ENCODE results near the gene C2CD5. TPM values are rescaled to one million over a fixed set of nuclear protein-coding genes. Genes with fewer than 3 reads are reported as not detected.

The C2CD5 gene
- polyA plus RNA-seq, 1 of the 3 experiments (the other 2 are of a cell fraction): 9.2 TPM

DNA sequence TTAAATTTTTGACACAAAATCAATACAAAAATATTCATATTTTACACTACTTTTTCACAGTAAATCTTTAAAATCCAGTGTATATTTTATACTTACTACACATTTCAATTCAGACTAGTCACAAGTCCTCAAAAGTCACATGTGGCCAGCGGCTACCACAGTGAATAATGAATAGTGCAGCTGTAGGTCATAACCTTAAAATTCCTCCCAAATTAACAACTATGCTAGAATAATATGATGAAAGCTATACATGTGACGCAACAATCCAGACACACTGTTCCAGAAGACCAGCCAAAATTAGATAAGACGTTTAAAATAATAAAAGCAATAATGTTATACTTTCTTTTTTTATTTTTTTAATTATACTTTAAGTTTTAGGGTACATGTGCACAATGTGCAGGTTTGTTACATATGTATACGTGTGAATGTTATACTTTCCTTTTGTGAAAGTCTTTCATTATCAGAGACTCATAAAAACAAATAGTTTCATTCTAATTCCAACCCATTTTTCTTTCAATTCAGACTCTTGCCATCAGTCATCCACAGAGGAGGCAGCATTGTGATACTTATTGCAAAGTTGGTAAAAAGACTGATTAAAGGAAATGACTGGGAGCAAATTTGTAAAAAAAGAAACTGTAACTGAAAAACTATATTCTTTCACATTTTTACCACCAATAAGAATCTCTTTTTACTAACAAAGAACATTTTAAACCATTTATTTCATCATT, 67.0 kb downstream of the C2CD5 start (continued):
- TF ChIP-seq FOSL2 (IDR thresholded peaks at IDR 0.05; ENCODE audit: borderline replicate concordance, low read depth) (no peak), CHD2 (IDR thresholded peaks at IDR 0.05; ENCODE audit: low read length, partially characterized antibody) (no peak), RXRA (IDR thresholded peaks at IDR 0.05; ENCODE audit: borderline replicate concordance, low read depth) (no peak), GATA2 (CRISPR knock-in tag; IDR thresholded peaks at IDR 0.05) (no peak), TEAD4 (IDR thresholded peaks at IDR 0.05; ENCODE audit: borderline replicate concordance, insufficient read depth) (no peak), ELF1 (IDR thresholded peaks at IDR 0.05) (no peak)
- TF ChIP-seq, protein P1, sequence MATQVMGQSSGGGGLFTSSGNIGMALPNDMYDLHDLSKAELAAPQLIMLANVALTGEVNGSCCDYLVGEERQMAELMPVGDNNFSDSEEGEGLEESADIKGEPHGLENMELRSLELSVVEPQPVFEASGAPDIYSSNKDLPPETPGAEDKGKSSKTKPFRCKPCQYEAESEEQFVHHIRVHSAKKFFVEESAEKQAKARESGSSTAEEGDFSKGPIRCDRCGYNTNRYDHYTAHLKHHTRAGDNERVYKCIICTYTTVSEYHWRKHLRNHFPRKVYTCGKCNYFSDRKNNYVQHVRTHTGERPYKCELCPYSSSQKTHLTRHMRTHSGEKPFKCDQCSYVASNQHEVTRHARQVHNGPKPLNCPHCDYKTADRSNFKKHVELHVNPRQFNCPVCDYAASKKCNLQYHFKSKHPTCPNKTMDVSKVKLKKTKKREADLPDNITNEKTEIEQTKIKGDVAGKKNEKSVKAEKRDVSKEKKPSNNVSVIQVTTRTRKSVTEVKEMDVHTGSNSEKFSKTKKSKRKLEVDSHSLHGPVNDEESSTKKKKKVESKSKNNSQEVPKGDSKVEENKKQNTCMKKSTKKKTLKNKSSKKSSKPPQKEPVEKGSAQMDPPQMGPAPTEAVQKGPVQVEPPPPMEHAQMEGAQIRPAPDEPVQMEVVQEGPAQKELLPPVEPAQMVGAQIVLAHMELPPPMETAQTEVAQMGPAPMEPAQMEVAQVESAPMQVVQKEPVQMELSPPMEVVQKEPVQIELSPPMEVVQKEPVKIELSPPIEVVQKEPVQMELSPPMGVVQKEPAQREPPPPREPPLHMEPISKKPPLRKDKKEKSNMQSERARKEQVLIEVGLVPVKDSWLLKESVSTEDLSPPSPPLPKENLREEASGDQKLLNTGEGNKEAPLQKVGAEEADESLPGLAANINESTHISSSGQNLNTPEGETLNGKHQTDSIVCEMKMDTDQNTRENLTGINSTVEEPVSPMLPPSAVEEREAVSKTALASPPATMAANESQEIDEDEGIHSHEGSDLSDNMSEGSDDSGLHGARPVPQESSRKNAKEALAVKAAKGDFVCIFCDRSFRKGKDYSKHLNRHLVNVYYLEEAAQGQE (IDR thresholded peaks at IDR 0.05; ENCODE audit: low read depth, low read length): no peak

DNA sequence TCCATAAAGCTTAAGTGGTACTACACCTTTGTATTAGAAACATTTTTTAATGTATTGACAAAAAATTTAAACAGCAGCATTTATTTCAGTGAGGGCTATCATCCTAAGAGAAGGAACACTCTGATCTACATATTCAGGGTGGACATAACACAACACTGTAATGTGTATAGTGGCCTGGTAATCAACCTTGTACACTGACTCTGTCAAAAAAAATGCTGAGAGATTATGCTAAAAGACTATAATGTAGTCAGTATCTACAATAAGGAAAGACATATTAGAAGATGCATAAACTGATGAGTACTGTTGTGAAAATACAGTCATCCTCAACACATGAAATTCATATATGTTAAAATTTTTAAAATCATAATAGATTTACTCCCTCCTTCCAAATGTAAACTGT, 68.2 kb downstream of the C2CD5 start:
- Histone ChIP-seq H3K27me3 (ENCODE audit: insufficient read depth) (no peaks in the 10 kb centered on the region), H3K4me1 (ENCODE audit: control insufficient read depth in 1 of 2, insufficient read depth in 2 of 2, low read depth in 1 of 2, low read length in 1 of 2) (no peaks in the 10 kb centered on the region), H3K4me3 (ENCODE audit: low read depth in 2 of 2, low read length in 1 of 2) (no peak overlapping the region), H3K4me2 (no peak overlapping the region), H3K27ac (ENCODE audit: low read depth in 2 of 2, low read length in 1 of 2) (no peak overlapping the region), H3K9me2 (no peaks in the 10 kb centered on the region), H2AFZ (ENCODE audit: low read depth) (no peak overlapping the region), H3K36me3 (replicated peaks in 1 of 2; ENCODE audit: control insufficient read depth in 1 of 2, insufficient read depth in 2 of 2, low read length in 1 of 2) (peaks cover 19 to 33% of the 10 kb centered on the region in 2 experiments), H3K9me3 (no peaks in the 10 kb centered on the region), H4K20me1 (ENCODE audit: insufficient read depth) (no peaks in the 10 kb centered on the region), H3F3A (replicated peaks; ENCODE audit: insufficient read depth) (peaks cover 10% of the 10 kb centered on the region), H3K9ac (no peak overlapping the region), H3K79me2 (ENCODE audit: insufficient read depth) (no peaks in the 10 kb centered on the region)
- DNase-seq: no peak
- ChIA-PET CTCF (interaction anchor here (0.6 to 2.2 kb wide), 5 partner anchors 10 to 33 kb away, joined by 3 to 6 read pairs (median 4); no protein-coding TSS in a partner anchor), POLR2A (no interaction called here)
- TF ChIP-seq FOXJ3 (CRISPR knock-in tag; IDR thresholded peaks at IDR 0.05): no peak
- no peak for TF ChIP-seq EP300 (IDR thresholded peaks at IDR 0.05; ENCODE audit: borderline replicate concordance in 1 of 2, low read depth in 1 of 2, low read length in 1 of 2)
- TF ChIP-seq POLR2AphosphoS5 (IDR thresholded peaks at IDR 0.05; ENCODE audit: low read depth, low read length): no peak
- TF ChIP-seq, protein P2, sequence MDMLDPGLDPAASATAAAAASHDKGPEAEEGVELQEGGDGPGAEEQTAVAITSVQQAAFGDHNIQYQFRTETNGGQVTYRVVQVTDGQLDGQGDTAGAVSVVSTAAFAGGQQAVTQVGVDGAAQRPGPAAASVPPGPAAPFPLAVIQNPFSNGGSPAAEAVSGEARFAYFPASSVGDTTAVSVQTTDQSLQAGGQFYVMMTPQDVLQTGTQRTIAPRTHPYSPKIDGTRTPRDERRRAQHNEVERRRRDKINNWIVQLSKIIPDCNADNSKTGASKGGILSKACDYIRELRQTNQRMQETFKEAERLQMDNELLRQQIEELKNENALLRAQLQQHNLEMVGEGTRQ (IDR thresholded peaks at IDR 0.05; ENCODE audit: borderline replicate concordance, low read depth, low read length): no peak
- TF ChIP-seq MXI1 (IDR thresholded peaks at IDR 0.05; ENCODE audit: low read depth, low read length): no peak
- no peak for TF ChIP-seq JUND (IDR thresholded peaks at IDR 0.05)
- TF ChIP-seq GABPA (IDR thresholded peaks at IDR 0.05; ENCODE audit: low read depth): no peak
- no peak for TF ChIP-seq RAD21 (IDR thresholded peaks at IDR 0.05; ENCODE audit: low read length)
- TF ChIP-seq, protein P3, sequence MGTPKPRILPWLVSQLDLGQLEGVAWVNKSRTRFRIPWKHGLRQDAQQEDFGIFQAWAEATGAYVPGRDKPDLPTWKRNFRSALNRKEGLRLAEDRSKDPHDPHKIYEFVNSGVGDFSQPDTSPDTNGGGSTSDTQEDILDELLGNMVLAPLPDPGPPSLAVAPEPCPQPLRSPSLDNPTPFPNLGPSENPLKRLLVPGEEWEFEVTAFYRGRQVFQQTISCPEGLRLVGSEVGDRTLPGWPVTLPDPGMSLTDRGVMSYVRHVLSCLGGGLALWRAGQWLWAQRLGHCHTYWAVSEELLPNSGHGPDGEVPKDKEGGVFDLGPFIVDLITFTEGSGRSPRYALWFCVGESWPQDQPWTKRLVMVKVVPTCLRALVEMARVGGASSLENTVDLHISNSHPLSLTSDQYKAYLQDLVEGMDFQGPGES (IDR thresholded peaks at IDR 0.05; ENCODE audit: low read depth, low read length): no peak
- TF ChIP-seq MEF2A (IDR thresholded peaks at IDR 0.05; ENCODE audit: borderline replicate concordance, low read depth): no peak
- TF ChIP-seq, protein P4, sequence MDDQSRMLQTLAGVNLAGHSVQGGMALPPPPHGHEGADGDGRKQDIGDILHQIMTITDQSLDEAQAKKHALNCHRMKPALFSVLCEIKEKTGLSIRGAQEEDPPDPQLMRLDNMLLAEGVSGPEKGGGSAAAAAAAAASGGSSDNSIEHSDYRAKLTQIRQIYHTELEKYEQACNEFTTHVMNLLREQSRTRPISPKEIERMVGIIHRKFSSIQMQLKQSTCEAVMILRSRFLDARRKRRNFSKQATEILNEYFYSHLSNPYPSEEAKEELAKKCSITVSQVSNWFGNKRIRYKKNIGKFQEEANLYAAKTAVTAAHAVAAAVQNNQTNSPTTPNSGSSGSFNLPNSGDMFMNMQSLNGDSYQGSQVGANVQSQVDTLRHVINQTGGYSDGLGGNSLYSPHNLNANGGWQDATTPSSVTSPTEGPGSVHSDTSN (IDR thresholded peaks at IDR 0.05): no peak
- TF ChIP-seq, protein P5, sequence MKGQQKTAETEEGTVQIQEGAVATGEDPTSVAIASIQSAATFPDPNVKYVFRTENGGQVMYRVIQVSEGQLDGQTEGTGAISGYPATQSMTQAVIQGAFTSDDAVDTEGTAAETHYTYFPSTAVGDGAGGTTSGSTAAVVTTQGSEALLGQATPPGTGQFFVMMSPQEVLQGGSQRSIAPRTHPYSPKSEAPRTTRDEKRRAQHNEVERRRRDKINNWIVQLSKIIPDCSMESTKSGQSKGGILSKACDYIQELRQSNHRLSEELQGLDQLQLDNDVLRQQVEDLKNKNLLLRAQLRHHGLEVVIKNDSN (IDR thresholded peaks at IDR 0.05; ENCODE audit: borderline replicate concordance, low read depth): no peak
- no peak for TF ChIP-seq RXRA (IDR thresholded peaks at IDR 0.05; ENCODE audit: borderline replicate concordance, low read depth)
- TF ChIP-seq SMC3 (IDR thresholded peaks at IDR 0.05; ENCODE audit: low read depth, low read length): no peak
- TF ChIP-seq, protein P1 (IDR thresholded peaks at IDR 0.05; ENCODE audit: low read depth, low read length): no peak
- no peak for TF ChIP-seq ELF1 (IDR thresholded peaks at IDR 0.05)

Measured in SK-N-SH (cell line).